GM12891 (cell line): ENCODE data around the gene C1orf226.

Experiments
- POLR2A ChIP-seq: IDR thresholded peaks from 2 replicates; pipeline ENCODE4 v1.6.1; 2011; ENCODE audit warnings: low read depth, low read length, control low read depth
- SPI1 ChIP-seq: IDR thresholded peaks from 2 replicates; pipeline ENCODE4 v1.6.1; 2011; ENCODE audit warnings: low read depth, low read length, control low read depth
- TAF1 ChIP-seq: IDR thresholded peaks from 2 replicates; pipeline ENCODE4 v1.6.1; 2011; ENCODE audit warnings: low read depth, low read length, control low read depth

GRCh38 chr1:162406811-162407210 lies 25.3 kb downstream of the C1orf226 start:
- TF ChIP-seq POLR2A (no peak), SPI1 (no peak), TAF1 (no peak)
